ENCODE measurements around the gene CNNM3.

Gene CNNM3

GRCh38 chr2:96866986-96867755 is 51.1 kb downstream of the CNNM3 start:
- DNase-seq: no peak

GRCh38 chr2:96867756-96868554 is 51.9 kb downstream of the CNNM3 start:
- DNase-seq: no peak

GRCh38 chr2:96868555-96869280 is 52.6 kb downstream of the CNNM3 start:
- peak; percentile 29 for DNase-seq

GRCh38 chr2:96869281-96869821 is 53.3 kb downstream of the CNNM3 start:
- no peak for DNase-seq

- DNase-seq: peak; percentile 12
These were observed 54.0 kb downstream of the CNNM3 start, which contains the start of gene SEMA4C for GRCh38 chr2:96869822-96870625. SEMA4C (minus strand) TSS chr2:96870080; CDS start chr2:96867886, 2,194 bp downstream.

- DNase-seq: peak; percentile 11
These were observed 54.7 kb downstream of the CNNM3 start for GRCh38 chr2:96870626-96871255.

GRCh38 chr2:96872591-96873349 is 56.7 kb downstream of the CNNM3 start:
- DNase-seq: no peak

- no peak for DNase-seq
These were observed 57.6 kb downstream of the CNNM3 start for GRCh38 chr2:96873651-96874096.

GRCh38 chr2:96874198-96874831 is 58.2 kb downstream of the CNNM3 start:
- no peak for DNase-seq

GRCh38 chr2:96875498-96876268 is 59.6 kb downstream of the CNNM3 start:
- DNase-seq: no peak

- no peak for DNase-seq
These were observed 60.4 kb downstream of the CNNM3 start for GRCh38 chr2:96876269-96877041.

- DNase-seq: no peak
These were observed 61.0 kb downstream of the CNNM3 start for GRCh38 chr2:96877042-96877451.

- no peak for DNase-seq
These were observed 61.6 kb downstream of the CNNM3 start for GRCh38 chr2:96877631-96878092.

- DNase-seq: no peak
These were observed 62.1 kb downstream of the CNNM3 start for GRCh38 chr2:96878171-96878570.

GRCh38 chr2:96878796-96879544 is 62.9 kb downstream of the CNNM3 start:
- no peak for DNase-seq

GRCh38 chr2:96879545-96880040 is 63.5 kb downstream of the CNNM3 start:
- DNase-seq: no peak

GRCh38 chr2:96880891-96881273 is 64.8 kb downstream of the CNNM3 start:
- no peak for DNase-seq
